Measurements from ENCODE around the gene GPR55. TPM values are rescaled to one million over a fixed set of nuclear protein-coding genes. Genes with fewer than 3 reads are reported as not detected.

The GPR55 gene
- total RNA-seq, 1 donor, result not detected

- DNase-seq (ENCODE audit: low read depth), result no peak
- TF ChIP-seq, protein P1, sequence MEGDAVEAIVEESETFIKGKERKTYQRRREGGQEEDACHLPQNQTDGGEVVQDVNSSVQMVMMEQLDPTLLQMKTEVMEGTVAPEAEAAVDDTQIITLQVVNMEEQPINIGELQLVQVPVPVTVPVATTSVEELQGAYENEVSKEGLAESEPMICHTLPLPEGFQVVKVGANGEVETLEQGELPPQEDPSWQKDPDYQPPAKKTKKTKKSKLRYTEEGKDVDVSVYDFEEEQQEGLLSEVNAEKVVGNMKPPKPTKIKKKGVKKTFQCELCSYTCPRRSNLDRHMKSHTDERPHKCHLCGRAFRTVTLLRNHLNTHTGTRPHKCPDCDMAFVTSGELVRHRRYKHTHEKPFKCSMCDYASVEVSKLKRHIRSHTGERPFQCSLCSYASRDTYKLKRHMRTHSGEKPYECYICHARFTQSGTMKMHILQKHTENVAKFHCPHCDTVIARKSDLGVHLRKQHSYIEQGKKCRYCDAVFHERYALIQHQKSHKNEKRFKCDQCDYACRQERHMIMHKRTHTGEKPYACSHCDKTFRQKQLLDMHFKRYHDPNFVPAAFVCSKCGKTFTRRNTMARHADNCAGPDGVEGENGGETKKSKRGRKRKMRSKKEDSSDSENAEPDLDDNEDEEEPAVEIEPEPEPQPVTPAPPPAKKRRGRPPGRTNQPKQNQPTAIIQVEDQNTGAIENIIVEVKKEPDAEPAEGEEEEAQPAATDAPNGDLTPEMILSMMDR (IDR thresholded peaks at IDR 0.05; ENCODE audit: insufficient read depth, low read depth, low read length), result no peak
- H3K4me3 ChIP-seq (ENCODE audit: low read depth, low read length), result no peak overlapping the region
Observed at GRCh38 chr2:230875347-230876315, 49.4 kb downstream of the GPR55 start.

- H3K4me3 ChIP-seq (ENCODE audit: low read depth, low read length), result no peak overlapping the region
- DNase-seq (ENCODE audit: low read depth), result no peak
- TF ChIP-seq, protein P1 (IDR thresholded peaks at IDR 0.05; ENCODE audit: insufficient read depth, low read depth, low read length), result no peak
Observed at GRCh38 chr2:230874876-230875275, 50.2 kb downstream of the GPR55 start.

- H3K4me3 ChIP-seq (ENCODE audit: low read depth, low read length), result no peak overlapping the region
- TF ChIP-seq, protein P1 (IDR thresholded peaks at IDR 0.05; ENCODE audit: insufficient read depth, low read depth, low read length), result no peak
- no peak for DNase-seq (ENCODE audit: low read depth)
Observed at GRCh38 chr2:230874456-230874855, 50.6 kb downstream of the GPR55 start.

GRCh38 chr2:230873661-230874401 lies 51.2 kb downstream of the GPR55 start:
- TF ChIP-seq, protein P1 (IDR thresholded peaks at IDR 0.05; ENCODE audit: insufficient read depth, low read depth, low read length), result no peak
- DNase-seq (ENCODE audit: low read depth), result no peak
- H3K4me3 ChIP-seq (ENCODE audit: low read depth, low read length), result no peak overlapping the region

GRCh38 chr2:230872968-230873660 lies 51.9 kb downstream of the GPR55 start:
- TF ChIP-seq, protein P1 (IDR thresholded peaks at IDR 0.05; ENCODE audit: insufficient read depth, low read depth, low read length), result no peak
- DNase-seq (ENCODE audit: low read depth), result no peak
- no peak overlapping the region for H3K4me3 ChIP-seq (ENCODE audit: low read depth, low read length)

DNA sequence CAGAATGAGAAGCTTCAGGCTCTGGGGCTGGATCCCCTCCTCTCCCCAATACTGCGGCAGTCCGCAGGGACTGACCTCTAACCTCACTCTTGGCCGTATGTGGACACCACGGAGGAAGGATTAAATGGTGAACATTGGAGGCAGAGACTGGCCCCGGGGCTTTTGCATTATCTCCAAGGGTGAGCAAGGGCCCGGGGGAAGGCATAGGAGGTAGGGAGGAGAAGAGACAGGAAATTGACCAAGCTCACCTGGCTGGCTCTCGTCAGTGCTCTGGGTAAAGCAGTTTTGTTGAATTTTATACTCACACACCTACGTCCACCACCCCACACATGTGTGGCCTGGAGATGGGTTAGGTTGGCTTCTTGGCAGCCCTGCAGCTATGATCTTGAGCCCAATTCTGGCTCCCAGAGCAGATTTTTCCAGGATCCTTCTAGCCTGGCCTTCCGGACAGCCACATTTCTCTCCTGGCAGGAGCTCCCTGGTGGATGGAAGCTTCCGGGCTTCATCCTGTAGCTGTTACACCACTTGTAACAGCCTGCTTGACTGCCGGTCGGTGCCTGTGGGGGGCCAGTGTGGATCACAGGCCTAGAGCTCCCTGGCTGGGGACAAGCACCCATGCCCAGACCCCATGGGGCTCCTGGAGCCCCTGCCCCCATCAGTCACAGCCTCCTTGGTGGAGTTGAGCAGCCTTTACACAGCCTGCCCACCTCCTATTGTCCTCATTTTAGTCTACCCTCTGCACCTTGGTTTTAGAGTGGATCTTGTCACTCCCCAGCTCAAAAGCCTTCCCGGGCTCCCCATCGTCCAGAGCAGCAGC lies 52.7 kb downstream of the GPR55 start:
- TF ChIP-seq, protein P1 (IDR thresholded peaks at IDR 0.05; ENCODE audit: insufficient read depth, low read depth, low read length), result no peak
- no peak overlapping the region for H3K4me3 ChIP-seq (ENCODE audit: low read depth, low read length)
- no peak for DNase-seq (ENCODE audit: low read depth)
